Epithelial cell of proximal tubule (primary cell): ENCODE measurements around the gene HIKESHI. TPM values are rescaled to one million over a fixed set of nuclear protein-coding genes. Genes with fewer than 3 reads are reported as not detected.
A peak's percentile ranks its signal among the peaks of the same experiment; 100 is the strongest.
"Not testable (repeated sequence)": the region's sequence is repeated elsewhere in the genome, so short reads cannot be mapped to it uniquely, and the experiment has no call there.

Experiments
- DNase-seq: peaks from one replicate; pipeline ENCODE4 v3.0.0-alpha.2; 2011; ENCODE audit warnings: low read depth
- H3K4me3 ChIP-seq: 2 replicates; pipeline ENCODE4 v1.5.1; 2011; ENCODE audit warnings: low read depth, mild to moderate bottlenecking, low read length
- CTCF ChIP-seq: conservative IDR thresholded peaks from 2 replicates; pipeline ENCODE4 v1.5.1; 2012; ENCODE audit warnings: low read depth, mild to moderate bottlenecking, low read length
- total RNA-seq: library from RNA; depleted of rRNA; stranded (reverse); fragments of >200 nt; gene quantifications from 2 replicates; pipeline ENCODE4 v1.2.3, GENCODE V29; 2015

Gene HIKESHI
- total RNA-seq, 1 donor from 2014 or later: 41.4 TPM

GRCh38 chr11:86278226-86278625 is 23.8 kb upstream of the HIKESHI start:
- no peak for TF ChIP-seq CTCF
- no peak for DNase-seq
- no peak overlapping the region for H3K4me3 ChIP-seq

GRCh38 chr11:86279747-86280146 is 22.3 kb upstream of the HIKESHI start:
- no peak overlapping the region for H3K4me3 ChIP-seq
- no peak for DNase-seq
- no peak for TF ChIP-seq CTCF

- no peak overlapping the region for H3K4me3 ChIP-seq
- no peak for DNase-seq
- TF ChIP-seq CTCF: no peak
These were observed 14.6 kb upstream of the HIKESHI start for GRCh38 chr11:86287468-86287796.

GRCh38 chr11:86288776-86289507 is 13.1 kb upstream of the HIKESHI start:
- no peak for TF ChIP-seq CTCF
- H3K4me3 ChIP-seq: no peak overlapping the region
- no peak for DNase-seq

GRCh38 chr11:86289508-86290280 is 12.3 kb upstream of the HIKESHI start:
- H3K4me3 ChIP-seq, DNase-seq: not testable (repeated sequence)

- DNase-seq: no peak
- H3K4me3 ChIP-seq: no peak overlapping the region
- TF ChIP-seq CTCF: peak; percentile 76
These were observed 10.4 kb upstream of the HIKESHI start for GRCh38 chr11:86291466-86292262.

- no peak for TF ChIP-seq CTCF
- no peak overlapping the region for H3K4me3 ChIP-seq
- DNase-seq: no peak
These were observed 9.0 kb upstream of the HIKESHI start for GRCh38 chr11:86292912-86293616.
